TTC549 (cell line): Measurements from ENCODE around the gene DRAXIN.

ENCODE experiments used
- FAIRE-seq: peaks from 2 replicates; lab custom pipeline; 2012; peaks lifted over from hg19 to GRCh38; lab: Jason Lieb, UNC

The DRAXIN gene

GRCh38 chr1:11657654-11658053 is 33.9 kb upstream of the DRAXIN start:
- no peak for FAIRE-seq

- FAIRE-seq: no peak
Measured at GRCh38 chr1:11658542-11658941, 33.0 kb upstream of the DRAXIN start.

- FAIRE-seq: no peak
Measured at GRCh38 chr1:11659748-11660147, 31.8 kb upstream of the DRAXIN start.

- FAIRE-seq: no peak
Measured at GRCh38 chr1:11661103-11661502, 30.4 kb upstream of the DRAXIN start.

GRCh38 chr1:11664336-11665065 is 27.0 kb upstream of the DRAXIN start:
- FAIRE-seq: no peak

- no peak for FAIRE-seq
Measured at GRCh38 chr1:11668516-11668915, 23.0 kb upstream of the DRAXIN start.

- no peak for FAIRE-seq
Measured at GRCh38 chr1:11670747-11671146, 20.8 kb upstream of the DRAXIN start.

GRCh38 chr1:11671205-11671543 is 20.3 kb upstream of the DRAXIN start:
- no peak for FAIRE-seq

GRCh38 chr1:11671544-11672286 is 19.8 kb upstream of the DRAXIN start:
- no peak for FAIRE-seq

- no peak for FAIRE-seq
Measured at GRCh38 chr1:11673089-11673769, 18.3 kb upstream of the DRAXIN start.

- no peak for FAIRE-seq
Measured at GRCh38 chr1:11674488-11674887, 17.0 kb upstream of the DRAXIN start.

GRCh38 chr1:11675325-11675724 is 16.2 kb upstream of the DRAXIN start:
- no peak for FAIRE-seq

- no peak for FAIRE-seq
Measured at GRCh38 chr1:11676386-11677103, 15.0 kb upstream of the DRAXIN start.

- no peak for FAIRE-seq
Measured at GRCh38 chr1:11678442-11678841, 13.1 kb upstream of the DRAXIN start.

- no peak for FAIRE-seq
Measured at GRCh38 chr1:11680270-11681070, 11.0 kb upstream of the DRAXIN start.

GRCh38 chr1:11681071-11681771 is 10.3 kb upstream of the DRAXIN start, which contains the start of gene MAD2L2:
Gene MAD2L2, minus strand, starts transcription at chr1:11681148. Its CDS starts 547 bp downstream, at chr1:11680601.
- FAIRE-seq: no peak

GRCh38 chr1:11682287-11682771 is 9.2 kb upstream of the DRAXIN start:
- no peak for FAIRE-seq

- no peak for FAIRE-seq
Measured at GRCh38 chr1:11682799-11683198, 8.7 kb upstream of the DRAXIN start.

GRCh38 chr1:11684070-11684469 is 7.4 kb upstream of the DRAXIN start:
- no peak for FAIRE-seq

GRCh38 chr1:11685210-11685752 is 6.2 kb upstream of the DRAXIN start:
- FAIRE-seq: no peak

- FAIRE-seq: no peak
Measured at GRCh38 chr1:11688506-11688905, 3.0 kb upstream of the DRAXIN start.
